Smooth muscle cell (in vitro differentiated cells): Measurements from ENCODE around the gene IZUMO1R. TPM values are rescaled to one million over a fixed set of nuclear protein-coding genes. Genes with fewer than 3 reads are reported as not detected.

Experiments used
- DNase-seq: peaks from one replicate; lab custom pipeline; 2025; ENCODE audit not compliant: unreplicated experiment; lab: John Stamatoyannopoulos, UW
- H2AFZ ChIP-seq: fragments of 200-600 bp; sonication (generic); 2 replicates; pipeline ENCODE4 v1.6.0; 2016; ENCODE audit warnings: antibody characterized with exemption, low read depth, mild to moderate bottlenecking
- H3F3A ChIP-seq: fragments of 200-600 bp; sonication (generic); 2 replicates; pipeline ENCODE4 v1.6.0; 2017; ENCODE audit warnings: antibody characterized with exemption, low read depth
- H3K27ac ChIP-seq: fragments of 200-600 bp; sonication (generic); 2 replicates; pipeline ENCODE4 v1.5.1; 2016; ENCODE audit warnings: low read depth, mild to moderate bottlenecking
- H3K27me3 ChIP-seq: fragments of 200-600 bp; sonication (generic); 2 replicates; pipeline ENCODE4 v1.6.1; 2016; ENCODE audit warnings: low read depth, mild to moderate bottlenecking
- H3K36me3 ChIP-seq: fragments of 200-600 bp; sonication (generic); 2 replicates; pipeline ENCODE4 v1.5.1; 2016; ENCODE audit warnings: low read depth
- H3K4me1 ChIP-seq: fragments of 200-600 bp; sonication (generic); 2 replicates; pipeline ENCODE4 v1.5.1; 2016; ENCODE audit warnings: low read depth
- H3K4me2 ChIP-seq: fragments of 200-600 bp; sonication (generic); 2 replicates; pipeline ENCODE4 v1.6.0; 2016; ENCODE audit warnings: mild to moderate bottlenecking
- H3K4me3 ChIP-seq: fragments of 200-600 bp; sonication (generic); 2 replicates; pipeline ENCODE4 v1.5.1; 2016; ENCODE audit warnings: mild to moderate bottlenecking
- H3K79me2 ChIP-seq: fragments of 200-600 bp; sonication (generic); 2 replicates; pipeline ENCODE4 v1.6.0; 2016; ENCODE audit warnings: low read depth, mild to moderate bottlenecking
- H3K9ac ChIP-seq: fragments of 200-600 bp; sonication (generic); 2 replicates; pipeline ENCODE4 v1.6.0; 2016; ENCODE audit warnings: low read depth
- H3K9me3 ChIP-seq: fragments of 200-600 bp; sonication (generic); replicated peaks from 2 replicates; pipeline ENCODE4 v1.5.1; 2016; ENCODE audit warnings: low read depth
- H4K20me1 ChIP-seq: fragments of 200-600 bp; sonication (generic); 2 replicates; pipeline ENCODE4 v1.6.0; 2016; ENCODE audit warnings: low read depth
- WGBS: methylation state at CpG from one replicate; pipeline ENCODE4 v1.1.7; 2016; ENCODE audit warnings: low lambda C conversion rate; 5-methylcytosine and 5-hydroxymethylcytosine counted together
- polyA plus RNA-seq: library from polyadenylated mRNA; unstranded; fragments of >200 nt; fragmentation: Nextera tagmentation; extraction: Ambion mirVana; gene quantifications from 2 replicates; pipeline ENCODE4 v1.2.1, GENCODE V29; 2016
- total RNA-seq: library from RNA; depleted of rRNA; stranded (reverse); fragments of >200 nt; gene quantifications from 2 replicates; pipeline ENCODE4 v1.2.3, GENCODE V29; 2014
- TF ChIP-seq, protein P1 (sequence below): fragments of 200-600 bp; sonication (generic); IDR thresholded peaks from 2 replicates; pipeline ENCODE4 v1.5.1; 2017; ENCODE audit warnings: borderline replicate concordance, mild to moderate bottlenecking, antibody characterized with exemption; ENCODE audit not compliant: insufficient read depth, poor library complexity, severe bottlenecking

IZUMO1R gene
- not detected in 2 replicates for total RNA-seq
- not detected in 2 replicates for polyA plus RNA-seq

DNA sequence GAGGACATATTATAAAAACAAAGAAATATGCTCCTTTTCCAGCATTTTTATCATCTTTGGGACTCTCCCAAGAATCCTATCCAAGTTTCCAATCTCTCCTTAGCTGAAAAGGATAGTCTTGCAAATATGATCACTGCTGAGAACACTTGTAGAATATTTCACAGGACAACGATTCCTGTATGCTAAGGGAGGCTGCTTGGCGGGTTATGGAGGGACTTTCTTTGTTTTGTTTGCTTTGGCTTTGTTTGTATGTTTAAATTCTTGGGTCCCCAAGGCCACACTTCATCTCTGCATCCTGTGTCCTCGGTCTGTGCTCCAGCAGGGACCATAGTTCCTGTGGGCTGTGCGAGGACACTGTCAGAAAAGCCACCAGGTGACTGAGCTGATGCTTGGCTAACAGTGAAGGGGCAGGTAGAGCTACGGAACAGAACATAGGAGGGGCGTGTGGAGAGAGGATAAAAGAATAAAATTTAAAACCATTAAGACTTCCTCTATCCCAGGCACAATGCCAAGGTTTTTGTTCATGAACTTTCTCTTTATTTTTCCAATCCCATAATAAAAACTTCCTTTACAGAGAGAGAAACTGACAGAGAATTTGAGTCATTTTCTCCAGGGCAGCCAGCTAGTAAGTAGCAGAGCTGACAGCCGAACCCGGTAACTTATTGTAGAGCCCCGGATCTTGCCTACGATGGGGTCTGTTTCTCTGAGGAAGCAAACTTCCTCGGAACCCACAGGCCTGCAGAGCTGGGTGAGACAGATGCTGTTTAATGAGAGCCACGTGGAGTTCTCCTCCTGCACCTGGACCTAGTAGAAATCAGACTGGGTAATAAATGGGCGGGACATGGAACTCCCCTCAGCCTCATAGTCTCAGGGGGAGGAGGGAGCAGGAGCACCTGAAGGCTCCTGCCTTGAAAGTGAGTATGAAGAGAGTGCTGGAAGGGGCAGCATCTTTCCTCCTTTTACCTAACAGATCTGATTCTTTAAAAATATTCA lies at the start of gene IZUMO1R:
Gene IZUMO1R, plus strand, starts transcription at position 615 of the 993 bp plus-strand sequence. CDS start 1,057 bp downstream, outside the sequence.
- H3F3A ChIP-seq, result no peaks in the 10 kb centered on the region
- no peaks in the 10 kb centered on the region for H3K27me3 ChIP-seq
- H3K4me2 ChIP-seq, result no peak within 1 kb of the TSS
- no peaks in the 10 kb centered on the region for H3K4me1 ChIP-seq
- no peak within 1 kb of the TSS for H3K4me3 ChIP-seq
- peak within 1 kb of the TSS; percentile 30 for H2AFZ ChIP-seq
- WGBS, result 79% methylated on average over 13 of the region's 13 CpGs
- no peak within 1 kb of the TSS for H3K27ac ChIP-seq
- H4K20me1 ChIP-seq, result no peaks in the 10 kb centered on the region
- H3K9ac ChIP-seq, result no peak within 1 kb of the TSS
- H3K79me2 ChIP-seq, result no peaks in the 10 kb centered on the region
- H3K36me3 ChIP-seq, result no peaks in the 10 kb centered on the region
- DNase-seq, result no peak
- H3K9me3 ChIP-seq, result no peaks in the 10 kb centered on the region
- TF ChIP-seq, protein P1, sequence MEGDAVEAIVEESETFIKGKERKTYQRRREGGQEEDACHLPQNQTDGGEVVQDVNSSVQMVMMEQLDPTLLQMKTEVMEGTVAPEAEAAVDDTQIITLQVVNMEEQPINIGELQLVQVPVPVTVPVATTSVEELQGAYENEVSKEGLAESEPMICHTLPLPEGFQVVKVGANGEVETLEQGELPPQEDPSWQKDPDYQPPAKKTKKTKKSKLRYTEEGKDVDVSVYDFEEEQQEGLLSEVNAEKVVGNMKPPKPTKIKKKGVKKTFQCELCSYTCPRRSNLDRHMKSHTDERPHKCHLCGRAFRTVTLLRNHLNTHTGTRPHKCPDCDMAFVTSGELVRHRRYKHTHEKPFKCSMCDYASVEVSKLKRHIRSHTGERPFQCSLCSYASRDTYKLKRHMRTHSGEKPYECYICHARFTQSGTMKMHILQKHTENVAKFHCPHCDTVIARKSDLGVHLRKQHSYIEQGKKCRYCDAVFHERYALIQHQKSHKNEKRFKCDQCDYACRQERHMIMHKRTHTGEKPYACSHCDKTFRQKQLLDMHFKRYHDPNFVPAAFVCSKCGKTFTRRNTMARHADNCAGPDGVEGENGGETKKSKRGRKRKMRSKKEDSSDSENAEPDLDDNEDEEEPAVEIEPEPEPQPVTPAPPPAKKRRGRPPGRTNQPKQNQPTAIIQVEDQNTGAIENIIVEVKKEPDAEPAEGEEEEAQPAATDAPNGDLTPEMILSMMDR, result no peak

DNA sequence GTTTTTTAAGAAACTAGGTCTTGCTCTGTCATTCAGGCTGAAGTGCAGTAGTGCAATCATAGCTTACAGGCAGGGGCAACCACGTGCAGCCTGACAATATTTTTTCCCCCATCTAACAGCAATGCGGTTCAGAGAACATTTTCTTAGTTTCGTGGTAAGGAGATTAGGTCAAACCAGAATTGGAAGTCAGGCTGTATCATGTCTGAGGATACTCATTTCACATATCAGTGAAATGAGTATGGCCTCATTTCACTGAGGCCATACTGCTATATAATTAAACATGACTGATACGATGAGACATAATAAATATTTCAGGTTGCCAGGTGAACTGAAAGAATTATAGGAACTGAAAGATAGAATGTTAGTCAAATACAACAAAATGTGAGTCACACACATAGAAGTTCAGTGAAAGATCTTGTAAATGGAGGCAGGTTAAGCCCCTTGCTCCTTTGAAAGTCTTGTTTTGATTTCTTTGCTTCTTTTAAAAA lies 32.5 kb upstream of the IZUMO1R start:
- TF ChIP-seq, protein P1, result no peak
- Histone ChIP-seq H3K27ac (no peak overlapping the region), H3K9me3 (no peaks in the 10 kb centered on the region), H3K4me2 (no peak overlapping the region), H3K9ac (no peak overlapping the region), H4K20me1 (no peaks in the 10 kb centered on the region), H3K27me3 (no peaks in the 10 kb centered on the region), H2AFZ (no peak overlapping the region), H3K36me3 (no peaks in the 10 kb centered on the region), H3K79me2 (no peaks in the 10 kb centered on the region), H3K4me1 (no peaks in the 10 kb centered on the region), H3K4me3 (no peak overlapping the region), H3F3A (no peaks in the 10 kb centered on the region)
- WGBS, result 68% methylated on average over 4 of the region's 4 CpGs
- no peak for DNase-seq

DNA sequence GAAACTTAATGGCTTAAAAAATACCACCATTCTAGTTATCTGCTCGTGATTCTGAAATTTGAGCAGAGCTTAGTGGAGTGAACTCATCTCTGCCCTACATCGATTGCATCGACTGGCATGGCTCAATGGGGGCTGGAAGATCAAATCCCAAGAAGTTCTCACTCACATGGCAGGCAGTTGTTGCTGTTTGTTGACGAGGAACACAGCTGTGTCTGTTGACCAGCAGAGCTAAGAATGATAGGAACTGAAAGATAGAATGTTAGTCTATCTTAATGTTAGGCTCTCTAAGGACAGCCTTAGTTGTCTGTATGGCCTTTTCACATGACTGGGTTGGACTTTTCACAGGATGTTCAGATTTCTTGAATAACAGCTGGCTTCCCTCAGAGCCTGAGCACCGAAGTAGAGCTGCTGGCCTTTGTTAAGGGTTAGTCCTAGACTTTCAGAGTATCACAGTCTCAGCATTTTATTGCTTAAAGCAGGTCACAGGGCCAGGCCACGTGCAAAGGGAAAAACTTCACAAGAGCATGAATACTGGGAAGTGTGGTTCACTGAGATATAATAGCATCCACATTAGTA lies 31.6 kb upstream of the IZUMO1R start:
- Histone ChIP-seq H3K4me1 (no peaks in the 10 kb centered on the region), H3K27me3 (no peaks in the 10 kb centered on the region), H3K9ac (no peak overlapping the region), H4K20me1 (no peaks in the 10 kb centered on the region), H3K4me2 (no peak overlapping the region), H3K79me2 (no peaks in the 10 kb centered on the region), H3K4me3 (no peak overlapping the region), H3K36me3 (no peaks in the 10 kb centered on the region), H3F3A (no peaks in the 10 kb centered on the region), H3K27ac (no peak overlapping the region), H3K9me3 (no peaks in the 10 kb centered on the region), H2AFZ (no peak overlapping the region)
- DNase-seq, result no peak
- WGBS, result 69% methylated on average over 6 of the region's 6 CpGs
- TF ChIP-seq, protein P1, result no peak
